GM12878 (cell line): Measurements from ENCODE around the gene RAMP1. TPM values are rescaled to one million over a fixed set of nuclear protein-coding genes. Genes with fewer than 3 reads are reported as not detected.

Source experiments
- ATAC-seq: fragments of 200-7000 bp; cut with Tn5 transposase; 3 replicates; pipeline ENCODE4 v1.9.1; 2020; ENCODE audit warnings: mild to moderate bottlenecking, moderate library complexity
- BruUV-seq: library from RNA; stranded (reverse); fragments of 400-500 nt; replicated peaks from 2 replicates; lab custom pipeline; 2021; lab: Mats Ljungman, UMichigan
- CTCF ChIA-PET: fragments of 300-600 bp; sonication (Branson Sonifier 250); formaldehyde crosslinking; extraction: SDS; loops from one replicate; lab custom pipeline; 2021; ENCODE audit warnings: inconsistent platforms; lab: Yijun Ruan, JAX
- POLR2A ChIA-PET: fragments of 350-600 bp; formaldehyde crosslinking; extraction: SDS; loops from one replicate; lab custom pipeline; 2021; ENCODE audit warnings: inconsistent platforms; lab: Charles Lee
- RAD21 ChIA-PET: fragments of 300-600 bp; sonication (Branson Sonifier 250); formaldehyde crosslinking; loops from one replicate; lab custom pipeline; 2023; ENCODE audit warnings: antibody characterized with exemption; ENCODE audit not compliant: unreplicated experiment; lab: Charles Lee
- SMC1A ChIA-PET: fragments of 300-600 bp; sonication (Branson Sonifier 250); formaldehyde crosslinking; loops from one replicate; lab custom pipeline; 2023; ENCODE audit not compliant: unreplicated experiment, uncharacterized antibody; lab: Charles Lee
- DNase-seq: peaks from one replicate; pipeline ENCODE4 v3.0.0-alpha.2; 2011; ENCODE audit warnings: low read depth, low spot score
- FAIRE-seq: peaks from 3 replicates; lab custom pipeline; 2011; peaks lifted over from hg19 to GRCh38; lab: Jason Lieb, UNC
- H2AFZ ChIP-seq: 2 replicates; pipeline ENCODE4 v1.6.0; 2011; ENCODE audit warnings: low read depth, low read length, control low read depth; ENCODE audit not compliant: control insufficient read depth
- H3K27ac ChIP-seq: 2 replicates; pipeline ENCODE4 v1.5.1; 2011; ENCODE audit warnings: control low read depth; ENCODE audit not compliant: control insufficient read depth, insufficient read depth
- H3K27me3 ChIP-seq, 2 experiments: replicated peaks in 1 of 2; 2 replicates each; pipeline versions ENCODE4 v1.6.0 to v1.6.1; 2011; ENCODE audit warnings: low read length in 1 of 2; ENCODE audit not compliant: control insufficient read depth in 2 of 2, insufficient read depth in 2 of 2
- H3K36me3 ChIP-seq, 2 experiments: 2 replicates each; pipeline ENCODE4 v1.5.1; 2011; ENCODE audit warnings: low read length in 1 of 2; ENCODE audit not compliant: control insufficient read depth in 2 of 2, insufficient read depth in 2 of 2
- H3K4me1 ChIP-seq: 2 replicates; pipeline ENCODE4 v1.6.1; 2011; ENCODE audit warnings: mild to moderate bottlenecking, low read length, moderate library complexity, mixed read lengths; ENCODE audit not compliant: control insufficient read depth, insufficient read depth
- H3K4me2 ChIP-seq: 2 replicates; pipeline ENCODE4 v1.6.0; 2011; ENCODE audit warnings: control low read depth; ENCODE audit not compliant: control insufficient read depth, insufficient read depth
- H3K4me3 ChIP-seq: fragments of 200-600 bp; sonication (generic); 2 replicates; pipeline ENCODE4 v1.5.1; 2016
- H3K79me2 ChIP-seq: 2 replicates; pipeline ENCODE4 v1.6.0; 2011; ENCODE audit warnings: low read length; ENCODE audit not compliant: control insufficient read depth, insufficient read depth
- H3K9ac ChIP-seq: 2 replicates; pipeline ENCODE4 v1.8.0; 2011; ENCODE audit warnings: low read length, control low read depth, mixed read lengths; ENCODE audit not compliant: control insufficient read depth, insufficient read depth
- H3K9me3 ChIP-seq: replicated peaks from 3 replicates; pipeline ENCODE4 v1.5.1; 2011; ENCODE audit warnings: mild to moderate bottlenecking, low read length; ENCODE audit not compliant: control insufficient read depth, insufficient read depth
- H4K20me1 ChIP-seq: 2 replicates; pipeline ENCODE4 v1.6.0; 2011; ENCODE audit not compliant: control insufficient read depth, insufficient read depth
- IKZF1 ChIP-seq: fragments of 450-650 bp; conservative IDR thresholded peaks from 2 replicates; pipeline ENCODE4 v1.6.1; 2017; ENCODE audit warnings: antibody characterized with exemption, mild to moderate bottlenecking
- IRF3 ChIP-seq: fragments of 450-650 bp; IDR thresholded peaks from 2 replicates; pipeline ENCODE4 v1.6.1; 2014; ENCODE audit warnings: mild to moderate bottlenecking
- KLF5 ChIP-seq: fragments of 450-650 bp; IDR thresholded peaks from 2 replicates; pipeline ENCODE4 v1.6.1; 2014; ENCODE audit warnings: mild to moderate bottlenecking; ENCODE audit not compliant: partially characterized antibody
- MYB ChIP-seq: fragments of 150-350 bp; IDR thresholded peaks from 2 replicates; pipeline ENCODE4 v1.6.1; 2014; ENCODE audit warnings: mild to moderate bottlenecking, low read depth, low read length, borderline replicate concordance
- POLR2A ChIP-seq: IDR thresholded peaks from 2 replicates; pipeline ENCODE4 v1.6.1; 2011; ENCODE audit warnings: low read depth, mild to moderate bottlenecking, low read length
- RAD51 ChIP-seq: fragments of 450-650 bp; IDR thresholded peaks from 2 replicates; pipeline ENCODE4 v1.6.1; 2016; ENCODE audit warnings: moderate library complexity, mild to moderate bottlenecking, inconsistent platforms
- SREBF2 ChIP-seq: IDR thresholded peaks from 2 replicates; pipeline ENCODE4 v1.6.1; 2012; ENCODE audit warnings: mild to moderate bottlenecking, low read length
- STAT3 ChIP-seq: IDR thresholded peaks from 2 replicates; pipeline ENCODE4 v1.6.1; 2011; ENCODE audit warnings: low read depth, low read length, improper control_type of control experiment
- ZNF24 ChIP-seq: fragments of 450-650 bp; IDR thresholded peaks from 2 replicates; pipeline ENCODE4 v1.6.1; 2017; ENCODE audit warnings: antibody characterized with exemption, mild to moderate bottlenecking
- WGBS: methylation state at CpG from one replicate; pipeline ENCODE4 v1.1.6; 2016; ENCODE audit warnings: low lambda C conversion rate; ENCODE audit not compliant: insufficient replicate concordance, insufficient coverage; ENCODE audit errors: missing lambda C conversion rate; 5-methylcytosine and 5-hydroxymethylcytosine counted together
- in situ Hi-C: fragments of 300-500 bp; cut with MboI; formaldehyde crosslinking; loops from 9 replicates; pipeline ENCODE4 v1.14.3; 2018; ENCODE audit warnings: mixed read lengths
- intact Hi-C: fragments of 100-400 bp; cut with micrococcal nuclease; formaldehyde crosslinking; loops from one replicate; pipeline ENCODE4 v1.14.2; 2022; ENCODE audit not compliant: unreplicated experiment
- polyA plus RNA-seq, 11 experiments: library from polyadenylated mRNA; depleted of rRNA in 4 of 11; unstranded in 6 of 11; stranded (reverse) in 5 of 11; fragments of >200 nt; fragmentation: Nextera tagmentation in 4 of 11; fragmentation: Illumina TruSeq in 1 of 11; extraction: Ambion mirVana in 4 of 11; extraction: Trizol in 1 of 11; gene quantifications; 1 replicate in 1 of 11; 2 replicates in 10 of 11; pipeline versions ENCODE4 v1.2.1 to v1.2.3, GENCODE V29; 2011 to 2016; ENCODE audit warnings: inconsistent platforms in 2 of 11, missing spikeins in 2 of 11, low read depth in 1 of 11
- total RNA-seq, 4 experiments: library from RNA; depleted of rRNA in 3 of 4; stranded (reverse); fragments of >200 nt in 3 of 4; fragmentation: Illumina TruSeq in 1 of 4; extraction: Trizol in 1 of 4; gene quantifications; 2 replicates each; pipeline versions ENCODE4 v1.2.1 to v1.2.3, GENCODE V29; 2013 to 2021

RAMP1 gene
- total and polyA plus RNA-seq, 10 of the 15 experiments (the other 5 are each of a cell fraction or from before 2014, with no cell fraction given): 0.11 to 0.19 (median 0.12) TPM; not detected in 7

DNA sequence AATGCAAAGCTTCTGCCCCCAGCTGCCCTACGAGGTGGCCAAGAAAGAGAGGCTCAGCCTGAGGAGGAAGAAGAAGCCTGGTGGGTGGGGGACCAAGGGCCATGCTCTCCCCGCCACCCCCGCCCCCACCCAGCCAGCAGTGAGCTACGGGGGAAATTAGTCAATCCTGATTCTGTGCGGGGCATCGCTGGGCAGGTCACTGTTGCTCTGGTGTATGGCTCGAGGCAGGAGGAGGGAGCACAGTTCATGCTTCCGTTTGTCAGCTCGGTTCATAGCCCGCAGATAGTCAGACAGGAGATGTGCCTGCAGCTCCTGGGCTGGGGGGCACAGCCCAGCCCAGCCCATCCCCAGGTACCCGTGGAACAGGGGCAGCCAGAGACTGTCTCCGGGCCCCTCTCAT is 17.1 kb downstream of the RAMP1 start:
- DNase-seq (no peak), FAIRE-seq (no peak), ATAC-seq (no peak)
- no peak overlapping the region for H3K27ac ChIP-seq
- H4K20me1 ChIP-seq: no peaks in the 10 kb centered on the region
- H3K79me2 ChIP-seq: no peaks in the 10 kb centered on the region
- no peak overlapping the region for H2AFZ ChIP-seq
- H3K9me3 ChIP-seq: no peaks in the 10 kb centered on the region
- no peaks in the 10 kb centered on the region; a peak in 1 of 4 replicates for H3K27me3 ChIP-seq
- ChIA-PET SMC1A (no interaction called here), CTCF (no interaction called here), POLR2A (no interaction called here), RAD21 (interaction anchor here (0.9 kb wide), 1 partner anchor 260 kb away, joined by 3 read pairs; no protein-coding TSS in a partner anchor)
- in situ Hi-C loops: no loop called here
- no peak overlapping the region for H3K9ac ChIP-seq
- no peak overlapping the region for H3K4me3 ChIP-seq
- no peaks in the 10 kb centered on the region; the same call in 1 of the 2 replicates for H3K4me1 ChIP-seq
- intact Hi-C loops: no loop called here
- WGBS: 29% methylated on average over 12 of the region's 12 CpGs
- H3K4me2 ChIP-seq: no peak overlapping the region
- BruUV-seq: no TSS peak
- TF ChIP-seq SREBF2 (no peak), ZNF24 (no peak), IRF3 (no peak), IKZF1 (no peak)
- H3K36me3 ChIP-seq: no peaks in the 10 kb centered on the region

DNA sequence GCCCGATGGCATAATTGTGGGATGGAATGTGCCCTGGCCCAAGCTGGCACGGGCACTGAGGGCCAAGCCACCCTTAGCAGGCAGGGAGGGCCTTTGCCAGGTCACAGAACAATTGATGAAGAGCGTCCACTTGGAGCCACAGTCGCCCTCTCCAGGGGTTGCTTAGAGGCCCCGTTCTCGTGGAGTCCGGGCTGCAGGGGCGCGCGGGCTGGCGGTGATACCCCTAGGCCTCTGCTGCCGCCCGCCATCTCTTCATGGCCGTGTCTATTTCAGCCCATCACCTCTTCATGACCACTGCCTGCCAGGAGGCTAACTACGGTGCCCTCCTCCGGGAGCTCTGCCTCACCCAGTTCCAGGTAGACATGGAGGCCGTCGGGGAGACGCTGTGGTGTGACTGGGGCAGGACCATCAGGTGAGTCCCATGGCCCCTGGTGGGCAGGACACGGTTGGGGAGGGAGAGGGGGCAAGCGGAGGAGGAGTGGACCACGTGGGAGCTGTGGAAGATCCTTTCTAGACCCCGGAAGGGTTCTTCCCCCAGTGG is 17.6 kb downstream of the RAMP1 start:
- FAIRE-seq (no peak), DNase-seq (no peak), ATAC-seq (no peak)
- BruUV-seq: no TSS peak
- no peaks in the 10 kb centered on the region for H3K9me3 ChIP-seq
- 40% methylated on average over 23 of the region's 23 CpGs for WGBS
- intact Hi-C loops: no loop called here
- in situ Hi-C loops: no loop called here
- H3K27ac ChIP-seq: no peak overlapping the region
- H3K79me2 ChIP-seq: no peaks in the 10 kb centered on the region
- ChIA-PET SMC1A (no interaction called here), RAD21 (no interaction called here), POLR2A (interaction anchor here (0.5 kb wide), 1 partner anchor 97 kb away, joined by 3 read pairs; no protein-coding TSS in a partner anchor), CTCF (no interaction called here)
- no peak for TF ChIP-seq RAD51
- no peak for TF ChIP-seq STAT3
- TF ChIP-seq MYB: no peak
- TF ChIP-seq KLF5: no peak
- no peak for TF ChIP-seq POLR2A
- H3K4me1 ChIP-seq: no peaks in the 10 kb centered on the region; the same call in 1 of the 2 replicates
- no peak overlapping the region for H3K4me2 ChIP-seq
- no peaks in the 10 kb centered on the region for H3K36me3 ChIP-seq
- no peak overlapping the region for H3K9ac ChIP-seq
- no peaks in the 10 kb centered on the region; a peak in 1 of 4 replicates for H3K27me3 ChIP-seq
- no peaks in the 10 kb centered on the region for H4K20me1 ChIP-seq
- H2AFZ ChIP-seq: no peak overlapping the region
- no peak overlapping the region for H3K4me3 ChIP-seq
